ENCODE data around the gene PRDM15.

- TF ChIP-seq EP300 (IDR thresholded peaks at IDR 0.05) (no peak), POLR2AphosphoS5 (IDR thresholded peaks at IDR 0.05) (no peak), CTCF (IDR thresholded peaks at IDR 0.05) (no peak)
Measured at GRCh38 chr21:41852929-41853320, 26.2 kb downstream of the PRDM15 start.

Measured in suprapubic skin (tissue), 4 donors.